Heart right ventricle (tissue), 16 donors: ENCODE data around the gene CA12. TPM values are rescaled to one million over a fixed set of nuclear protein-coding genes. Genes with fewer than 3 reads are reported as not detected.

Experiments
- ATAC-seq, 8 donors: fragments of 200-7000 bp; cut with Tn5 transposase; one replicate each; pipeline ENCODE4 v1.9.1; 2020; ENCODE audit warnings: mild to moderate bottlenecking in 8 of 8, moderate library complexity in 8 of 8, moderate number of reproducible peaks in 1 of 8
- DNase-seq, 2 donors: peaks; one replicate each; pipeline ENCODE4 v3.0.0-alpha.2; 2020
- H3K27ac ChIP-seq, 10 donors: fragments of 200-600 bp; sonication (generic) in 2 of 10; one replicate each; pipeline versions ENCODE4 v1.5.0 to v1.8.0; 2020 to 2022; ENCODE audit warnings: mild to moderate bottlenecking in 3 of 10
- H3K27me3 ChIP-seq, 7 donors: fragments of 200-600 bp; one replicate each; pipeline ENCODE4 v1.8.0; 2021 to 2022; ENCODE audit warnings: mild to moderate bottlenecking in 2 of 7
- H3K36me3 ChIP-seq, 9 donors: fragments of 200-600 bp; sonication (generic) in 1 of 9; one replicate each; pipeline versions ENCODE4 v1.5.0 to v1.8.0; 2020 to 2022; ENCODE audit warnings: mild to moderate bottlenecking in 2 of 9
- H3K4me1 ChIP-seq, 9 donors: fragments of 200-600 bp; sonication (generic) in 1 of 9; one replicate each; pipeline versions ENCODE4 v1.5.0 to v1.8.0; 2020 to 2022; ENCODE audit warnings: mild to moderate bottlenecking in 4 of 9
- H3K4me3 ChIP-seq, 10 donors: fragments of 200-600 bp; sonication (generic) in 2 of 10; one replicate each; pipeline versions ENCODE4 v1.5.0 to v1.8.0; 2020 to 2022; ENCODE audit warnings: mild to moderate bottlenecking in 7 of 10, moderate library complexity in 2 of 10
- H3K9me3 ChIP-seq, 11 donors: fragments of 200-600 bp in 10 of 11; sonication (generic) in 2 of 11; one replicate each; pipeline versions ENCODE4 v1.5.0 to v1.8.0; 2013 to 2022; ENCODE audit warnings: mild to moderate bottlenecking in 2 of 11, control low read depth in 1 of 11, moderate library complexity in 1 of 11
- CTCF ChIP-seq, 9 donors: fragments of 200-600 bp; sonication (generic) in 2 of 9; IDR thresholded peaks; one replicate each; pipeline versions ENCODE4 v1.5.0 to v1.8.0; 2021 to 2022; ENCODE audit warnings: antibody characterized with exemption in 9 of 9, mild to moderate bottlenecking in 5 of 9, moderate library complexity in 1 of 9
- WGBS, 2 donors: extraction: QIAGEN DNeasy Blood & Tissue Kit; methylation state at CpG; one replicate each; pipeline ENCODE4 v1.1.7; 2013; ENCODE audit warnings: inconsistent platforms in 1 of 2; 5-methylcytosine and 5-hydroxymethylcytosine counted together
- intact Hi-C, 10 donors: fragments of 100-400 bp; cut with DNase I; formaldehyde crosslinking; loops; one replicate each; pipeline versions ENCODE4 v1.11.1 to v1.14.2; 2022
- polyA plus RNA-seq, 2 donors: library from polyadenylated mRNA; stranded (reverse); fragments of 200-250 nt; gene quantifications; one replicate each; pipeline ENCODE4 v1.2.3, GENCODE V29; 2013
- total RNA-seq, 10 donors: library from RNA; stranded (reverse); fragmentation: NEBNext Ultra II Directional in 3 of 10; extraction: Animal tissue kit (Norgen Biotek cat#: 25700) in 3 of 10; gene quantifications; one replicate each; pipeline versions ENCODE4 v1.2.1 to v1.2.4, GENCODE V29; 2021 to 2023
- donor health status: Arrhythmogenic right ventricular cardiomyopathy.
- donor health status: ischemic (EF 13 %, LVEDD 7.1; RV severe dilation, severe dysfunction).
- donor health status: healthy with polysubstance abuse.
- donor health status: DM: no; HTN: yes; CAD: no.
- donor health status: DM: no; HTN: no; CAD: no.
- donor health status: ischemic (EF 25% LVEDD 6.9; RV normal size, moderate dysfunction).
- donor health status: ischemic (EF 25% LVEDD 5.7; RV mildly dilated, moderate dysfunction).
- donor health status: healthy.
- donor health status: DM: yes; HTN: yes; CAD: no.
- donor health status: Ischemic cardiomyopathy.
- donor health status: ischemic (EF 35%, LVEDD 5.7; RV mildly dilated, moderate dysfunction).
- donor health status: nonischemic (EF 11% LVEDD 7.7; RV severe dilation, severe dysfunction).
- donor health status: DM: yes; HTN: yes; CAD: no.
- donor health status: PGD.
- donor health status: ischemic (EF 29% LVEDD 5.4; RV normal size, mild dysfunction).
- donor health status: nonischemic (EF 23%, LVEDD 6.1; RV moderate dilation, normal function).

Gene CA12
- total and polyA plus RNA-seq, 12 donors = 0.07 to 1.3 (median 0.15) TPM; not detected in 1

- intact Hi-C loops = loop anchor here in 7 of 10 donors (5.0 to 10.0 kb wide), 8 partner anchors 82 to 492 kb away; partner anchors contain the start of genes RPS27L (in 4 of the 7) and RAB8B (in 2 of the 7)
- Histone ChIP-seq H3K27ac (peak overlapping the region in 9 of 10 donors; percentile 6 to 86 (median 81)), H3K4me3 (peak overlapping the region; percentile 22 to 93 (median 84)), H3K27me3 (no peaks in the 10 kb centered on the region), H3K36me3 (peaks cover 0 to 22% (median 0%) of the 10 kb centered on the region in 9 donors), H3K9me3 (no peaks in the 10 kb centered on the region), H3K4me1 (peaks cover 0 to 25% (median 9%) of the 10 kb centered on the region in 9 donors)
- TF ChIP-seq CTCF (IDR thresholded peaks at IDR 0.05) = no peak
- peak in 7 of 8 donors; percentile 1 to 35 (median 8) for ATAC-seq
- no peak for DNase-seq
- 27 to 33% methylated on average over 11 of the region's 11 CpGs for whole genome bisulfite sequencing, 2 donors
Observed at GRCh38 chr15:63276342-63277037, 105.2 kb downstream of the CA12 start.

GRCh38 chr15:63274427-63274826 lies 107.2 kb downstream of the CA12 start:
- 87 to 92% methylated on average over 3 of the region's 3 CpGs for WGBS, 2 donors
- intact Hi-C loops = loop anchor here in 5 of 10 donors (10.0 kb wide), 5 partner anchors 80 to 490 kb away; partner anchors contain the start of genes RPS27L (in 2 of the 5) and RAB8B (in 1 of the 5)

More at GRCh38 chr15:63274427-63274826, 107.2 kb downstream of the CA12 start:
- Histone ChIP-seq H3K27ac (no peak overlapping the region), H3K27me3 (no peaks in the 10 kb centered on the region), H3K4me3 (no peak overlapping the region), H3K9me3 (no peaks in the 10 kb centered on the region), H3K36me3 (peaks cover 0 to 9% (median 0%) of the 10 kb centered on the region in 9 donors), H3K4me1 (peaks cover 0 to 25% (median 9%) of the 10 kb centered on the region in 9 donors)
- no peak for TF ChIP-seq CTCF (IDR thresholded peaks at IDR 0.05)
- ATAC-seq (no peak), DNase-seq (no peak)

Other genes with a start within 250 kb of the CA12 start
- 100 to 1,000 TPM; 117 to 177 (median 145) TPM for gene RPS27L, start 224.4 kb downstream of the CA12 start, total RNA-seq
- 10 to 100 TPM; 70.6 to 95.0 TPM for gene RPS27L, start 224.4 kb downstream of the CA12 start, polyA plus RNA-seq
- 10 to 100 TPM in 4 of 10 donors, 1 to 10 TPM in 6; 6.0 to 27.7 (median 7.4) TPM for gene RAB8B, start 192.2 kb downstream of the CA12 start, total RNA-seq
- gene RAB8B, start 192.2 kb downstream of the CA12 start, polyA plus RNA-seq = 1 to 10 TPM; 4.4 to 4.5 TPM
- gene APH1B, start 104.2 kb downstream of the CA12 start, total RNA-seq = 10 to 100 TPM in 2 of 10 donors, 1 to 10 TPM in 8; 4.8 to 11.4 (median 8.4) TPM
- gene APH1B, start 104.2 kb downstream of the CA12 start, polyA plus RNA-seq = 1 to 10 TPM; 1.7 to 4.9 TPM
- gene USP3, start 122.7 kb upstream of the CA12 start, total RNA-seq = 10 to 100 TPM; 11.4 to 23.7 (median 17.6) TPM
- 10 to 100 TPM in 1 of 2 donors, 1 to 10 TPM in 1; 8.4 to 15.4 TPM for gene USP3, start 122.7 kb upstream of the CA12 start, polyA plus RNA-seq
- 10 to 100 TPM; 10.9 to 37.7 (median 23.5) TPM for gene FBXL22, start 215.5 kb upstream of the CA12 start, total RNA-seq
- gene FBXL22, start 215.5 kb upstream of the CA12 start, polyA plus RNA-seq = 10 to 100 TPM in 1 of 2 donors, 1 to 10 TPM in 1; 2.5 to 38.3 TPM